ENCODE measurements around the gene ZFR2. TPM values are rescaled to one million over a fixed set of nuclear protein-coding genes. Genes with fewer than 3 reads are reported as not detected.

ZFR2 gene
- total RNA-seq, 1 donor from 2014 or later: not detected

- no peak for DNase-seq (ENCODE audit: low read depth)
- TF ChIP-seq CTCF (conservative IDR thresholded peaks at IDR 0.05; ENCODE audit: low read depth, low read length): no peak
- no peak overlapping the region for H3K4me3 ChIP-seq (ENCODE audit: low read depth, low read length)
Observed at GRCh38 chr19:3780786-3781304, 88.0 kb downstream of the ZFR2 start.

- no peak for DNase-seq (ENCODE audit: low read depth)
- no peak for TF ChIP-seq CTCF (conservative IDR thresholded peaks at IDR 0.05; ENCODE audit: low read depth, low read length)
- H3K4me3 ChIP-seq (ENCODE audit: low read depth, low read length): no peak overlapping the region
Observed at GRCh38 chr19:3778899-3779723, 89.7 kb downstream of the ZFR2 start.

GRCh38 chr19:3778104-3778867, 90.6 kb downstream of the ZFR2 start:
- H3K4me3 ChIP-seq (ENCODE audit: low read depth, low read length): no peak overlapping the region
- DNase-seq (ENCODE audit: low read depth): no peak
- no peak for TF ChIP-seq CTCF (conservative IDR thresholded peaks at IDR 0.05; ENCODE audit: low read depth, low read length)

GRCh38 chr19:3776479-3777040, 92.3 kb downstream of the ZFR2 start:
- H3K4me3 ChIP-seq (ENCODE audit: low read depth, low read length): no peak overlapping the region
- no peak for DNase-seq (ENCODE audit: low read depth)
- TF ChIP-seq CTCF (conservative IDR thresholded peaks at IDR 0.05; ENCODE audit: low read depth, low read length): no peak

- no peak for TF ChIP-seq CTCF (conservative IDR thresholded peaks at IDR 0.05; ENCODE audit: low read depth, low read length)
- DNase-seq (ENCODE audit: low read depth): no peak
Observed at GRCh38 chr19:3775831-3776230, 93.0 kb downstream of the ZFR2 start.

GRCh38 chr19:3775374-3775711, 93.5 kb downstream of the ZFR2 start:
- TF ChIP-seq CTCF (conservative IDR thresholded peaks at IDR 0.05; ENCODE audit: low read depth, low read length): no peak
- H3K4me3 ChIP-seq (ENCODE audit: low read depth, low read length): no peak overlapping the region
- no peak for DNase-seq (ENCODE audit: low read depth)

More at GRCh38 chr19:3775831-3776230, 93.0 kb downstream of the ZFR2 start:
- no peak overlapping the region for H3K4me3 ChIP-seq (ENCODE audit: low read depth, low read length)
